ENCODE measurements around the gene GLUD2. TPM values are rescaled to one million over a fixed set of nuclear protein-coding genes. Genes with fewer than 3 reads are reported as not detected.
"Not testable (repeated sequence)": the region's sequence is repeated elsewhere in the genome, so short reads cannot be mapped to it uniquely, and the experiment has no call there.

The GLUD2 gene
- total RNA-seq, result under 1 TPM; 0.14 to 0.70 (median 0.24) TPM
- long read RNA-seq, donor 1, partial matches to known transcripts, result 0 of 1 reads
- long read RNA-seq, donor 1, other reads (novel, unspliced or antisense), result 0 of 1 reads
- long read RNA-seq, donor 2, result 0 reads

GRCh38 chrX:121047441-121048419 lies at the start of gene GLUD2:
Gene GLUD2 (plus strand): TSS chrX:121047610. CDS start chrX:121047685, 75 bp downstream.
- peak; percentile 59 for ATAC-seq
- H3K9me3 ChIP-seq; intact Hi-C loops (cut with DNase I, micrococcal nuclease); H3K4me3 ChIP-seq; H3K4me1 ChIP-seq (ENCODE audit: low read depth); H3K36me3 ChIP-seq (ENCODE audit: low read depth): not testable (repeated sequence)
- peak; percentile 26 to 47 (median 40) for DNase-seq

- TF ChIP-seq CTCF (IDR thresholded peaks at IDR 0.05), result no peak
- Histone ChIP-seq H3K9me3 (no peaks in the 10 kb centered on the region), H3K4me3 (no peak overlapping the region), H3K4me1 (ENCODE audit: low read depth) (no peaks in the 10 kb centered on the region), H3K36me3 (ENCODE audit: low read depth) (no peaks in the 10 kb centered on the region)
- ATAC-seq, result no peak
- DNase-seq, result no peak
- intact Hi-C loops (cut with DNase I, micrococcal nuclease), result no loop called here
Measured at GRCh38 chrX:120999413-120999812, 48.0 kb upstream of the GLUD2 start.

- DNase-seq (no peak), ATAC-seq (no peak)
- H3K36me3 ChIP-seq (ENCODE audit: low read depth), result no peaks in the 10 kb centered on the region
- H3K4me1 ChIP-seq (ENCODE audit: low read depth), result no peaks in the 10 kb centered on the region
- no peak for TF ChIP-seq CTCF (IDR thresholded peaks at IDR 0.05)
- no peak overlapping the region for H3K4me3 ChIP-seq
- intact Hi-C loops (cut with DNase I, micrococcal nuclease), result no loop called here
- no peaks in the 10 kb centered on the region for H3K9me3 ChIP-seq
Measured at GRCh38 chrX:121000589-121000988, 46.8 kb upstream of the GLUD2 start.

GRCh38 chrX:121008920-121009319 lies 38.5 kb upstream of the GLUD2 start:
- no peak for TF ChIP-seq CTCF (IDR thresholded peaks at IDR 0.05)
- DNase-seq (no peak), ATAC-seq (no peak)
- intact Hi-C loops (cut with DNase I, micrococcal nuclease), result no loop called here
- Histone ChIP-seq H3K9me3 (no peaks in the 10 kb centered on the region), H3K4me1 (ENCODE audit: low read depth) (no peaks in the 10 kb centered on the region), H3K36me3 (ENCODE audit: low read depth) (no peaks in the 10 kb centered on the region), H3K4me3 (no peak overlapping the region)

- intact Hi-C loops (cut with DNase I, micrococcal nuclease), result no loop called here
Measured at GRCh38 chrX:121009764-121010163, 37.6 kb upstream of the GLUD2 start.

More at GRCh38 chrX:121009764-121010163, 37.6 kb upstream of the GLUD2 start:
- Histone ChIP-seq H3K36me3 (ENCODE audit: low read depth) (no peaks in the 10 kb centered on the region), H3K4me3 (no peak overlapping the region), H3K9me3 (no peaks in the 10 kb centered on the region), H3K4me1 (ENCODE audit: low read depth) (no peaks in the 10 kb centered on the region)
- ATAC-seq (no peak), DNase-seq (no peak)
- TF ChIP-seq CTCF (IDR thresholded peaks at IDR 0.05), result no peak
